Measurements from ENCODE around the gene CCDC57. TPM values are rescaled to one million over a fixed set of nuclear protein-coding genes. Genes with fewer than 3 reads are reported as not detected.
A peak's percentile ranks its signal among the peaks of the same experiment; 100 is the strongest.

The CCDC57 gene
- total and polyA plus RNA-seq, 9 of the 15 experiments (the other 6 are each of a cell fraction or from before 2014, with no cell fraction given): 0.83 to 36.2 (median 13.6) TPM

DNA sequence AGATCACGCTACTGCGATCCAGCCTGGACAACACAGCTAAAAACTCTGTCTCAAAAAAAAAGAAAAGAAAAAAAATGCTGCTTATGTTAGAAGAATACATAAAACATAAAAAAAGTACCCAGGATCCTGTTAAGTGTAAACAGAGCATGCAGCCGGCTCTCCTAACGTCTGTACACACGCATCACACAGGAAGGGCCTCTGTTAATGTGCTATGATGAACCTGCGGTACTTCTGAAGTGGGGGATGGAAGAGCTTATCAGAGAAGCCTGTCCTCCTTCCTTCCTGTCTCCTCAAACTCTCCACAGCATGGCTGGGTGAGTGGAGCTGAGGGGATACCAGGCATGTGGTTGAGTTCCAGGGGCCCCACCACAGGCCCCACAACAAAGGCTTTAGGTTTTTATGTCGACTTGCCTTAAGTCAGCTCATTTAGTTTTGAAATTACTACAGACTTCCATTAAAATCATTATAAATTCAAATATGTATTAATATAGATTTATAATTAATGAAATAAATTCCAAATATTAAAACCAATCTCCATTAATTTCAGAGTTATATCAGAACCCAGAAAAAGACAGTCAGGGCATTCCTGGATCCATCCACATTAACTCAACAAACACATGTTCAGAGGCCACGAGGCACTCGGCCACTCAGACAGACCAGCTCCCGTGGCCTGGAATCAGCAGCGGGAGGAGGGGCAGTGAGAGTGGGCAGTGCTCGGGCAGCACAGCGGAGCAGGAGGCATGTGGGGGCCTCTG lies 11.7 kb downstream of the CCDC57 start (continued):
- TF ChIP-seq SIX5 (IDR thresholded peaks at IDR 0.05; ENCODE audit: borderline replicate concordance in 1 of 2, insufficient read depth in 1 of 2, low read depth in 1 of 2, low read length in 2 of 2) (no peak), THRAP3 (IDR thresholded peaks at IDR 0.05; ENCODE audit: borderline replicate concordance) (no peak), CC2D1A (IDR thresholded peaks at IDR 0.05) (no peak), ZNF140 (CRISPR knock-in tag; IDR thresholded peaks at IDR 0.05) (no peak), SMARCE1 (IDR thresholded peaks at IDR 0.05) (peak; percentile 55; the same call in 1 of the 2 replicates), NBN (IDR thresholded peaks at IDR 0.05; ENCODE audit: low read depth) (peak; percentile 55; the same call in 1 of the 2 replicates), ZC3H8 (IDR thresholded peaks at IDR 0.05) (no peak), GTF2A2 (tag; IDR thresholded peaks at IDR 0.05) (no peak), HDAC2 (IDR thresholded peaks at IDR 0.05) (peak; percentile 42; the same call in 1 of the 2 replicates), KLF1 (tag; IDR thresholded peaks at IDR 0.05) (no peak), STAT5B (CRISPR knock-in tag; IDR thresholded peaks at IDR 0.05) (no peak), TAF1 (IDR thresholded peaks at IDR 0.05; ENCODE audit: control insufficient read depth, extremely low read depth, insufficient read depth, low read length, severe bottlenecking) (peak; percentile 74)
- TF ChIP-seq, protein P1, sequence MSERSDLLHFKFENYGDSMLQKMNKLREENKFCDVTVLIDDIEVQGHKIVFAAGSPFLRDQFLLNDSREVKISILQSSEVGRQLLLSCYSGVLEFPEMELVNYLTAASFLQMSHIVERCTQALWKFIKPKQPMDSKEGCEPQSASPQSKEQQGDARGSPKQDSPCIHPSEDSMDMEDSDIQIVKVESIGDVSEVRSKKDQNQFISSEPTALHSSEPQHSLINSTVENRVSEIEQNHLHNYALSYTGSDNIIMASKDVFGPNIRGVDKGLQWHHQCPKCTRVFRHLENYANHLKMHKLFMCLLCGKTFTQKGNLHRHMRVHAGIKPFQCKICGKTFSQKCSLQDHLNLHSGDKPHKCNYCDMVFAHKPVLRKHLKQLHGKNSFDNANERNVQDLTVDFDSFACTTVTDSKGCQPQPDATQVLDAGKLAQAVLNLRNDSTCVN (CRISPR knock-in tag; IDR thresholded peaks at IDR 0.05): no peak
- TF ChIP-seq, protein P2, sequence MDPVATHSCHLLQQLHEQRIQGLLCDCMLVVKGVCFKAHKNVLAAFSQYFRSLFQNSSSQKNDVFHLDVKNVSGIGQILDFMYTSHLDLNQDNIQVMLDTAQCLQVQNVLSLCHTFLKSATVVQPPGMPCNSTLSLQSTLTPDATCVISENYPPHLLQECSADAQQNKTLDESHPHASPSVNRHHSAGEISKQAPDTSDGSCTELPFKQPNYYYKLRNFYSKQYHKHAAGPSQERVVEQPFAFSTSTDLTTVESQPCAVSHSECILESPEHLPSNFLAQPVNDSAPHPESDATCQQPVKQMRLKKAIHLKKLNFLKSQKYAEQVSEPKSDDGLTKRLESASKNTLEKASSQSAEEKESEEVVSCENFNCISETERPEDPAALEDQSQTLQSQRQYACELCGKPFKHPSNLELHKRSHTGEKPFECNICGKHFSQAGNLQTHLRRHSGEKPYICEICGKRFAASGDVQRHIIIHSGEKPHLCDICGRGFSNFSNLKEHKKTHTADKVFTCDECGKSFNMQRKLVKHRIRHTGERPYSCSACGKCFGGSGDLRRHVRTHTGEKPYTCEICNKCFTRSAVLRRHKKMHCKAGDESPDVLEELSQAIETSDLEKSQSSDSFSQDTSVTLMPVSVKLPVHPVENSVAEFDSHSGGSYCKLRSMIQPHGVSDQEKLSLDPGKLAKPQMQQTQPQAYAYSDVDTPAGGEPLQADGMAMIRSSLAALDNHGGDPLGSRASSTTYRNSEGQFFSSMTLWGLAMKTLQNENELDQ (CRISPR knock-in tag; IDR thresholded peaks at IDR 0.05; ENCODE audit: borderline replicate concordance): no peak
- TF ChIP-seq, protein P3, sequence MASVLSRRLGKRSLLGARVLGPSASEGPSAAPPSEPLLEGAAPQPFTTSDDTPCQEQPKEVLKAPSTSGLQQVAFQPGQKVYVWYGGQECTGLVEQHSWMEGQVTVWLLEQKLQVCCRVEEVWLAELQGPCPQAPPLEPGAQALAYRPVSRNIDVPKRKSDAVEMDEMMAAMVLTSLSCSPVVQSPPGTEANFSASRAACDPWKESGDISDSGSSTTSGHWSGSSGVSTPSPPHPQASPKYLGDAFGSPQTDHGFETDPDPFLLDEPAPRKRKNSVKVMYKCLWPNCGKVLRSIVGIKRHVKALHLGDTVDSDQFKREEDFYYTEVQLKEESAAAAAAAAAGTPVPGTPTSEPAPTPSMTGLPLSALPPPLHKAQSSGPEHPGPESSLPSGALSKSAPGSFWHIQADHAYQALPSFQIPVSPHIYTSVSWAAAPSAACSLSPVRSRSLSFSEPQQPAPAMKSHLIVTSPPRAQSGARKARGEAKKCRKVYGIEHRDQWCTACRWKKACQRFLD (CRISPR knock-in tag; IDR thresholded peaks at IDR 0.05): peak; percentile 67; the same call in 1 of the 2 replicates
- TF ChIP-seq, protein P4, sequence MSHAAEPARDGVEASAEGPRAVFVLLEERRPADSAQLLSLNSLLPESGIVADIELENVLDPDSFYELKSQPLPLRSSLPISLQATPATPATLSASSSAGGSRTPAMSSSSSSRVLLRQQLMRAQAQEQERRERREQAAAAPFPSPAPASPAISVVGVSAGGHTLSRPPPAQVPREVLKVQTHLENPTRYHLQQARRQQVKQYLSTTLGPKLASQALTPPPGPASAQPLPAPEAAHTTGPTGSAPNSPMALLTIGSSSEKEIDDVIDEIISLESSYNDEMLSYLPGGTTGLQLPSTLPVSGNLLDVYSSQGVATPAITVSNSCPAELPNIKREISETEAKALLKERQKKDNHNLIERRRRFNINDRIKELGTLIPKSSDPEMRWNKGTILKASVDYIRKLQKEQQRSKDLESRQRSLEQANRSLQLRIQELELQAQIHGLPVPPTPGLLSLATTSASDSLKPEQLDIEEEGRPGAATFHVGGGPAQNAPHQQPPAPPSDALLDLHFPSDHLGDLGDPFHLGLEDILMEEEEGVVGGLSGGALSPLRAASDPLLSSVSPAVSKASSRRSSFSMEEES (CRISPR knock-in tag; IDR thresholded peaks at IDR 0.05): no peak
- TF ChIP-seq, protein P5, sequence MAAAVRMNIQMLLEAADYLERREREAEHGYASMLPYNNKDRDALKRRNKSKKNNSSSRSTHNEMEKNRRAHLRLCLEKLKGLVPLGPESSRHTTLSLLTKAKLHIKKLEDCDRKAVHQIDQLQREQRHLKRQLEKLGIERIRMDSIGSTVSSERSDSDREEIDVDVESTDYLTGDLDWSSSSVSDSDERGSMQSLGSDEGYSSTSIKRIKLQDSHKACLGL (CRISPR knock-in tag; IDR thresholded peaks at IDR 0.05; ENCODE audit: borderline replicate concordance, poor library complexity, severe bottlenecking): no peak
